ENCODE data around the gene FAT2.

The FAT2 gene

GRCh38 chr5:151555760-151556576 is 35.2 kb downstream of the FAT2 start:
- H3K36me3 ChIP-seq (ENCODE audit: control insufficient read depth, insufficient read depth, low read length) = no peaks in the 10 kb centered on the region
- H3K4me3 ChIP-seq (replicated peaks; ENCODE audit: low read depth, low read length) = no peak overlapping the region
- no peak for DNase-seq (ENCODE audit: extremely low read depth, insufficient read length)
- H3K27me3 ChIP-seq (replicated peaks; ENCODE audit: control insufficient read depth, insufficient read depth, low read length) = no peaks in the 10 kb centered on the region; the same call in 1 of the 2 replicates
- TF ChIP-seq CTCF (IDR thresholded peaks at IDR 0.05; ENCODE audit: insufficient read depth, low read length, poor library complexity, severe bottlenecking) = no peak

- Histone ChIP-seq H3K36me3 (ENCODE audit: control insufficient read depth, insufficient read depth, low read length) (no peaks in the 10 kb centered on the region), H3K27me3 (replicated peaks; ENCODE audit: control insufficient read depth, insufficient read depth, low read length) (no peaks in the 10 kb centered on the region), H3K4me3 (replicated peaks; ENCODE audit: low read depth, low read length) (no peak overlapping the region)
- no peak for DNase-seq (ENCODE audit: extremely low read depth, insufficient read length)
- TF ChIP-seq CTCF (IDR thresholded peaks at IDR 0.05; ENCODE audit: insufficient read depth, low read length, poor library complexity, severe bottlenecking) = no peak
These were observed 37.4 kb downstream of the FAT2 start for GRCh38 chr5:151553695-151554094.

- no peak for TF ChIP-seq CTCF (IDR thresholded peaks at IDR 0.05; ENCODE audit: insufficient read depth, low read length, poor library complexity, severe bottlenecking)
- Histone ChIP-seq H3K36me3 (ENCODE audit: control insufficient read depth, insufficient read depth, low read length) (no peaks in the 10 kb centered on the region), H3K4me3 (replicated peaks; ENCODE audit: low read depth, low read length) (no peak overlapping the region), H3K27me3 (replicated peaks; ENCODE audit: control insufficient read depth, insufficient read depth, low read length) (no peaks in the 10 kb centered on the region)
- no peak for DNase-seq (ENCODE audit: extremely low read depth, insufficient read length)
These were observed 37.9 kb downstream of the FAT2 start for GRCh38 chr5:151553130-151553670.

GRCh38 chr5:151551985-151552384 is 39.1 kb downstream of the FAT2 start:
- TF ChIP-seq CTCF (IDR thresholded peaks at IDR 0.05; ENCODE audit: insufficient read depth, low read length, poor library complexity, severe bottlenecking) = no peak
- H3K36me3 ChIP-seq (ENCODE audit: control insufficient read depth, insufficient read depth, low read length) = no peaks in the 10 kb centered on the region
- DNase-seq (ENCODE audit: extremely low read depth, insufficient read length) = no peak
- H3K4me3 ChIP-seq (replicated peaks; ENCODE audit: low read depth, low read length) = no peak overlapping the region
- no peaks in the 10 kb centered on the region for H3K27me3 ChIP-seq (replicated peaks; ENCODE audit: control insufficient read depth, insufficient read depth, low read length)

GRCh38 chr5:151550146-151550545 is 41.0 kb downstream of the FAT2 start:
- Histone ChIP-seq H3K27me3 (replicated peaks; ENCODE audit: control insufficient read depth, insufficient read depth, low read length) (no peaks in the 10 kb centered on the region), H3K4me3 (replicated peaks; ENCODE audit: low read depth, low read length) (no peak overlapping the region), H3K36me3 (ENCODE audit: control insufficient read depth, insufficient read depth, low read length) (no peaks in the 10 kb centered on the region)
- DNase-seq (ENCODE audit: extremely low read depth, insufficient read length) = no peak
- TF ChIP-seq CTCF (IDR thresholded peaks at IDR 0.05; ENCODE audit: insufficient read depth, low read length, poor library complexity, severe bottlenecking) = no peak
